22Rv1 (cell line): ENCODE data around the gene SLF1.

Experiments used
- ZFX ChIP-seq: fragments of 450-650 bp; IDR thresholded peaks from 2 replicates; pipeline ENCODE4 v1.6.1; 2017; ENCODE audit warnings: antibody characterized with exemption, borderline replicate concordance
- TF ChIP-seq, protein P1 (sequence below): fragments of 450-650 bp; IDR thresholded peaks from 2 replicates; pipeline ENCODE4 v1.5.1; 2017; ENCODE audit warnings: mild to moderate bottlenecking

DNA sequence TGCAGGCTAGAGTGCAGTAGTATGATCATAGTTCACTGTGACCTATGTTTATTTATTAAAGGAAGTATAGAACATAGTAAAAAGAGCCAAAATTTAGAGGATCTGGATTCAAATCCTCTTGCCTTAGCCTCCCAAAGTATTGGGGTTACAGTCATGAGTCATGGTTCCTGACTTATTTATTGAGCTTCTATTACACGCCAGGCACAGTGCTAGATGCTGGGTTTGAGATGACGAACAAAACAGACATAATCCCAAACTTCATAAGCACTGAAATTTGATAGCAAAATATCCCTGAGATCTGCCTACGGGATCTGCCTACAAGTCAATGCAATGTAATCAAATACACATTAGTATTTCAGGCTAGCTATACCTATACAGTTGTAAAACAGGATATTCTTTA lies 2.6 kb upstream of the SLF1 start:
- TF ChIP-seq, protein P1, sequence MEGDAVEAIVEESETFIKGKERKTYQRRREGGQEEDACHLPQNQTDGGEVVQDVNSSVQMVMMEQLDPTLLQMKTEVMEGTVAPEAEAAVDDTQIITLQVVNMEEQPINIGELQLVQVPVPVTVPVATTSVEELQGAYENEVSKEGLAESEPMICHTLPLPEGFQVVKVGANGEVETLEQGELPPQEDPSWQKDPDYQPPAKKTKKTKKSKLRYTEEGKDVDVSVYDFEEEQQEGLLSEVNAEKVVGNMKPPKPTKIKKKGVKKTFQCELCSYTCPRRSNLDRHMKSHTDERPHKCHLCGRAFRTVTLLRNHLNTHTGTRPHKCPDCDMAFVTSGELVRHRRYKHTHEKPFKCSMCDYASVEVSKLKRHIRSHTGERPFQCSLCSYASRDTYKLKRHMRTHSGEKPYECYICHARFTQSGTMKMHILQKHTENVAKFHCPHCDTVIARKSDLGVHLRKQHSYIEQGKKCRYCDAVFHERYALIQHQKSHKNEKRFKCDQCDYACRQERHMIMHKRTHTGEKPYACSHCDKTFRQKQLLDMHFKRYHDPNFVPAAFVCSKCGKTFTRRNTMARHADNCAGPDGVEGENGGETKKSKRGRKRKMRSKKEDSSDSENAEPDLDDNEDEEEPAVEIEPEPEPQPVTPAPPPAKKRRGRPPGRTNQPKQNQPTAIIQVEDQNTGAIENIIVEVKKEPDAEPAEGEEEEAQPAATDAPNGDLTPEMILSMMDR: no peak
- TF ChIP-seq ZFX: no peak
